GM12878 (cell line): ENCODE measurements around the gene TTLL11. TPM values are rescaled to one million over a fixed set of nuclear protein-coding genes. Genes with fewer than 3 reads are reported as not detected.

ENCODE experiments used
- ATAC-seq: fragments of 200-7000 bp; cut with Tn5 transposase; 3 replicates; pipeline ENCODE4 v1.9.1; 2020; ENCODE audit warnings: mild to moderate bottlenecking, moderate library complexity
- BruUV-seq: library from RNA; stranded (reverse); fragments of 400-500 nt; replicated peaks from 2 replicates; lab custom pipeline; 2021; lab: Mats Ljungman, UMichigan
- CTCF ChIA-PET: fragments of 300-600 bp; sonication (Branson Sonifier 250); formaldehyde crosslinking; extraction: SDS; loops from one replicate; lab custom pipeline; 2021; ENCODE audit warnings: inconsistent platforms; lab: Yijun Ruan, JAX
- POLR2A ChIA-PET: fragments of 350-600 bp; formaldehyde crosslinking; extraction: SDS; loops from one replicate; lab custom pipeline; 2021; ENCODE audit warnings: inconsistent platforms; lab: Charles Lee
- RAD21 ChIA-PET: fragments of 300-600 bp; sonication (Branson Sonifier 250); formaldehyde crosslinking; loops from one replicate; lab custom pipeline; 2023; ENCODE audit warnings: antibody characterized with exemption; ENCODE audit not compliant: unreplicated experiment; lab: Charles Lee
- SMC1A ChIA-PET: fragments of 300-600 bp; sonication (Branson Sonifier 250); formaldehyde crosslinking; loops from one replicate; lab custom pipeline; 2023; ENCODE audit not compliant: unreplicated experiment, uncharacterized antibody; lab: Charles Lee
- DNase-seq: peaks from one replicate; pipeline ENCODE4 v3.0.0-alpha.2; 2011; ENCODE audit warnings: low read depth, low spot score
- FAIRE-seq: peaks from 3 replicates; lab custom pipeline; 2011; peaks lifted over from hg19 to GRCh38; lab: Jason Lieb, UNC
- H2AFZ ChIP-seq: 2 replicates; pipeline ENCODE4 v1.6.0; 2011; ENCODE audit warnings: low read depth, low read length, control low read depth; ENCODE audit not compliant: control insufficient read depth
- H3K27ac ChIP-seq: 2 replicates; pipeline ENCODE4 v1.5.1; 2011; ENCODE audit warnings: control low read depth; ENCODE audit not compliant: control insufficient read depth, insufficient read depth
- H3K27me3 ChIP-seq, 2 experiments: replicated peaks in 1 of 2; 2 replicates each; pipeline versions ENCODE4 v1.6.0 to v1.6.1; 2011; ENCODE audit warnings: low read length in 1 of 2; ENCODE audit not compliant: control insufficient read depth in 2 of 2, insufficient read depth in 2 of 2
- H3K36me3 ChIP-seq, 2 experiments: 2 replicates each; pipeline ENCODE4 v1.5.1; 2011; ENCODE audit warnings: low read length in 1 of 2; ENCODE audit not compliant: control insufficient read depth in 2 of 2, insufficient read depth in 2 of 2
- H3K4me1 ChIP-seq: 2 replicates; pipeline ENCODE4 v1.6.1; 2011; ENCODE audit warnings: mild to moderate bottlenecking, low read length, moderate library complexity, mixed read lengths; ENCODE audit not compliant: control insufficient read depth, insufficient read depth
- H3K4me2 ChIP-seq: 2 replicates; pipeline ENCODE4 v1.6.0; 2011; ENCODE audit warnings: control low read depth; ENCODE audit not compliant: control insufficient read depth, insufficient read depth
- H3K4me3 ChIP-seq: fragments of 200-600 bp; sonication (generic); 2 replicates; pipeline ENCODE4 v1.5.1; 2016
- H3K79me2 ChIP-seq: 2 replicates; pipeline ENCODE4 v1.6.0; 2011; ENCODE audit warnings: low read length; ENCODE audit not compliant: control insufficient read depth, insufficient read depth
- H3K9ac ChIP-seq: 2 replicates; pipeline ENCODE4 v1.8.0; 2011; ENCODE audit warnings: low read length, control low read depth, mixed read lengths; ENCODE audit not compliant: control insufficient read depth, insufficient read depth
- H3K9me3 ChIP-seq: replicated peaks from 3 replicates; pipeline ENCODE4 v1.5.1; 2011; ENCODE audit warnings: mild to moderate bottlenecking, low read length; ENCODE audit not compliant: control insufficient read depth, insufficient read depth
- H4K20me1 ChIP-seq: 2 replicates; pipeline ENCODE4 v1.6.0; 2011; ENCODE audit not compliant: control insufficient read depth, insufficient read depth
- BCL11A ChIP-seq: IDR thresholded peaks from 2 replicates; pipeline ENCODE4 v1.6.1; 2011; ENCODE audit warnings: low read depth, low read length
- CBX3 ChIP-seq: fragments of 200-600 bp; sonication (generic); IDR thresholded peaks from 2 replicates; pipeline ENCODE4 v1.6.1; 2016; ENCODE audit warnings: low read depth, borderline replicate concordance
- CBX5 ChIP-seq: sonication (generic); IDR thresholded peaks from 2 replicates; pipeline ENCODE4 v1.6.1; 2016; ENCODE audit warnings: low read depth, moderate library complexity, mild to moderate bottlenecking, inconsistent platforms
- CHD1 ChIP-seq: IDR thresholded peaks from 2 replicates; pipeline ENCODE4 v1.6.1; 2012; ENCODE audit warnings: low read depth, low read length, improper control_type of control experiment
- FOXM1 ChIP-seq: IDR thresholded peaks from 2 replicates; pipeline ENCODE4 v1.6.1; 2012; ENCODE audit warnings: low read depth, mild to moderate bottlenecking, inconsistent platforms, low read length, moderate library complexity
- IKZF2 ChIP-seq, 2 experiments: fragments of 450-650 bp; IDR thresholded peaks; 2 replicates each; pipeline ENCODE4 v1.6.1; 2017; ENCODE audit warnings: mild to moderate bottlenecking in 2 of 2, moderate library complexity in 2 of 2
- NFYB ChIP-seq: IDR thresholded peaks from 2 replicates; pipeline ENCODE4 v1.6.1; 2011; ENCODE audit warnings: low read depth, mild to moderate bottlenecking, low read length, improper control_type of control experiment, moderate library complexity; ENCODE audit not compliant: insufficient read depth
- PAX5 ChIP-seq: IDR thresholded peaks from 2 replicates; pipeline ENCODE4 v1.6.1; 2011; ENCODE audit warnings: low read depth, low read length, borderline replicate concordance
- PRDM15 ChIP-seq: fragments of 450-650 bp; formaldehyde crosslinking; IDR thresholded peaks from 2 replicates; pipeline ENCODE4 v1.4.0; 2020; ENCODE audit warnings: mild to moderate bottlenecking, moderate library complexity
- RBBP5 ChIP-seq: fragments of 200-600 bp; sonication (generic); conservative IDR thresholded peaks from 2 replicates; pipeline ENCODE4 v1.6.1; 2016
- REST ChIP-seq: IDR thresholded peaks from 2 replicates; pipeline ENCODE4 v1.6.1; 2012; ENCODE audit warnings: mild to moderate bottlenecking, low read depth, low read length
- SREBF1 ChIP-seq: IDR thresholded peaks from 2 replicates; pipeline ENCODE4 v1.6.1; 2012; ENCODE audit warnings: mild to moderate bottlenecking, low read length
- STAT3 ChIP-seq: IDR thresholded peaks from 2 replicates; pipeline ENCODE4 v1.6.1; 2011; ENCODE audit warnings: low read depth, low read length, improper control_type of control experiment
- TCF12 ChIP-seq: IDR thresholded peaks from 2 replicates; pipeline ENCODE4 v1.6.1; 2011; ENCODE audit warnings: low read depth, mild to moderate bottlenecking, low read length
- ZZZ3 ChIP-seq: IDR thresholded peaks from 2 replicates; pipeline ENCODE4 v1.6.1; 2011; ENCODE audit warnings: low read depth; ENCODE audit not compliant: control insufficient read depth, insufficient read length
- WGBS: methylation state at CpG from one replicate; pipeline ENCODE4 v1.1.6; 2016; ENCODE audit warnings: low lambda C conversion rate; ENCODE audit not compliant: insufficient replicate concordance, insufficient coverage; ENCODE audit errors: missing lambda C conversion rate; 5-methylcytosine and 5-hydroxymethylcytosine counted together
- in situ Hi-C: fragments of 300-500 bp; cut with MboI; formaldehyde crosslinking; loops from 9 replicates; pipeline ENCODE4 v1.14.3; 2018; ENCODE audit warnings: mixed read lengths
- intact Hi-C: fragments of 100-400 bp; cut with micrococcal nuclease; formaldehyde crosslinking; loops from one replicate; pipeline ENCODE4 v1.14.2; 2022; ENCODE audit not compliant: unreplicated experiment
- polyA plus RNA-seq, 11 experiments: library from polyadenylated mRNA; depleted of rRNA in 4 of 11; unstranded in 6 of 11; stranded (reverse) in 5 of 11; fragments of >200 nt; fragmentation: Nextera tagmentation in 4 of 11; fragmentation: Illumina TruSeq in 1 of 11; extraction: Ambion mirVana in 4 of 11; extraction: Trizol in 1 of 11; gene quantifications; 1 replicate in 1 of 11; 2 replicates in 10 of 11; pipeline versions ENCODE4 v1.2.1 to v1.2.3, GENCODE V29; 2011 to 2016; ENCODE audit warnings: inconsistent platforms in 2 of 11, missing spikeins in 2 of 11, low read depth in 1 of 11
- total RNA-seq, 4 experiments: library from RNA; depleted of rRNA in 3 of 4; stranded (reverse); fragments of >200 nt in 3 of 4; fragmentation: Illumina TruSeq in 1 of 4; extraction: Trizol in 1 of 4; gene quantifications; 2 replicates each; pipeline versions ENCODE4 v1.2.1 to v1.2.3, GENCODE V29; 2013 to 2021

The TTLL11 gene
- total and polyA plus RNA-seq, 10 of the 15 experiments (the other 5 are each of a cell fraction or from before 2014, with no cell fraction given): 1.2 to 3.7 (median 2.9) TPM

- FAIRE-seq (no peak), DNase-seq (no peak), ATAC-seq (no peak)
- SMC1A ChIA-PET: no interaction called here
- CTCF ChIA-PET: no interaction called here
- H3K4me1 ChIP-seq: no peaks in the 10 kb centered on the region
- WGBS: 60% methylated on average over 13 of the region's 13 CpGs
- H3K9ac ChIP-seq: no peak overlapping the region
- H3K4me3 ChIP-seq: no peak overlapping the region
- H3K9me3 ChIP-seq: no peaks in the 10 kb centered on the region
- RAD21 ChIA-PET: no interaction called here
- in situ Hi-C loops (no loop called here), intact Hi-C loops (no loop called here)
- H3K27ac ChIP-seq: no peak overlapping the region
- no peaks in the 10 kb centered on the region for H4K20me1 ChIP-seq
- no TSS peak for BruUV-seq
- no peaks in the 10 kb centered on the region for H3K79me2 ChIP-seq
- no peak overlapping the region for H2AFZ ChIP-seq
- POLR2A ChIA-PET: no interaction called here
- no peaks in the 10 kb centered on the region for H3K36me3 ChIP-seq
- no peaks in the 10 kb centered on the region; a peak in 1 of 4 replicates for H3K27me3 ChIP-seq
- TF ChIP-seq CBX3: no peak
- TF ChIP-seq PAX5: no peak
- TF ChIP-seq ZZZ3: no peak
- no peak for TF ChIP-seq TCF12
- TF ChIP-seq IKZF2 (IDR thresholded peaks at IDR 0.05): no peak
- TF ChIP-seq PRDM15 (CRISPR knock-in tag): no peak
- no peak for TF ChIP-seq CBX5
- no peak for TF ChIP-seq FOXM1
- no peak for TF ChIP-seq STAT3
- TF ChIP-seq BCL11A: no peak
- TF ChIP-seq NFYB: no peak
- TF ChIP-seq RBBP5: no peak
- TF ChIP-seq REST: no peak
- no peak for TF ChIP-seq CHD1
- TF ChIP-seq SREBF1: no peak
- no peak overlapping the region for H3K4me2 ChIP-seq
Observed at GRCh38 chr9:121876658-121877271, 216.3 kb downstream of the TTLL11 start.
